Activated T-helper 1 cell treated with anti-CD3 and anti-CD28 coated beads, Interleukin-12 subunit alpha, Interleukin-12 subunit beta, Interleukin-2, Interleukin-4 antibody, amounts not matched to agents 30 ng/mL and 10 ng/mL and 1 ng/mL, durations not matched to agents 14 hours and 24 hours and 36 hours (primary cell): ENCODE measurements around the gene SEMA4A. TPM values are rescaled to one million over a fixed set of nuclear protein-coding genes. Genes with fewer than 3 reads are reported as not detected.

ENCODE experiments used
- total RNA-seq: library from RNA; stranded (reverse); gene quantifications from 2 replicates; pipeline ENCODE4 v1.2.3, GENCODE V29; 2022

Gene SEMA4A
- total RNA-seq, 1 donor from 2014 or later: 9.0 TPM

Other genes with a start within 250 kb of the SEMA4A start
- 20.2 and 22.3 TPM in 2 replicates for gene RIT1, start 242.2 kb upstream of the SEMA4A start, total RNA-seq
- gene KHDC4, start 219.2 kb upstream of the SEMA4A start, total RNA-seq: 80.1 and 81.8 TPM in 2 replicates
- 0.16 TPM in 1 of 2 replicates, not detected in the other for gene RXFP4, start 211.9 kb upstream of the SEMA4A start, total RNA-seq
- 221 and 222 TPM in 2 replicates for gene ARHGEF2, start 175.0 kb upstream of the SEMA4A start, total RNA-seq
- gene SSR2, start 132.6 kb upstream of the SEMA4A start, total RNA-seq: 195 TPM in 2 replicates
- 59.5 and 64.5 TPM in 2 replicates for gene UBQLN4, start 99.8 kb upstream of the SEMA4A start, total RNA-seq
- 66.8 and 67.1 TPM in 2 replicates for gene LAMTOR2, start 98.8 kb upstream of the SEMA4A start, total RNA-seq
- 0.18 TPM in 1 of 2 replicates, not detected in the other for gene RAB25, start 92.4 kb upstream of the SEMA4A start, total RNA-seq
- gene MEX3A, start 71.1 kb upstream of the SEMA4A start, total RNA-seq: 0.27 and 0.41 TPM in 2 replicates
- gene LMNA, start 38.9 kb upstream of the SEMA4A start, total RNA-seq: 80.1 and 84.1 TPM in 2 replicates
- gene SLC25A44, start 40.5 kb downstream of the SEMA4A start, total RNA-seq: 67.6 and 79.3 TPM in 2 replicates
- 105 and 111 TPM in 2 replicates for gene PMF1, start 59.4 kb downstream of the SEMA4A start, total RNA-seq
- 1.8 and 2.5 TPM in 2 replicates for gene BGLAP, start 88.6 kb downstream of the SEMA4A start, total RNA-seq
- gene PAQR6, start 94.5 kb downstream of the SEMA4A start, total RNA-seq: 5.0 and 5.2 TPM in 2 replicates
- 95.6 TPM in 2 replicates for gene SMG5, start 129.2 kb downstream of the SEMA4A start, total RNA-seq
- gene TMEM79, start 130.7 kb downstream of the SEMA4A start, total RNA-seq: 8.9 and 9.6 TPM in 2 replicates
- 17.2 and 20.3 TPM in 2 replicates for gene GLMP, start 142.1 kb downstream of the SEMA4A start, total RNA-seq
- gene VHLL, start 145.7 kb downstream of the SEMA4A start, total RNA-seq: 0.56 TPM in 1 of 2 replicates, not detected in the other
- gene CCT3, start 184.7 kb downstream of the SEMA4A start, total RNA-seq: 567 and 570 TPM in 2 replicates
- 0.81 TPM in 1 of 2 replicates, not detected in the other for gene TSACC, start 184.9 kb downstream of the SEMA4A start, total RNA-seq
- not detected in 2 replicates for gene RHBG, start 215.6 kb downstream of the SEMA4A start, total RNA-seq